CD4-positive, alpha-beta T cell treated with Interleukin-21 for 1 hour (primary cell): ENCODE measurements around the gene SMAP2.
"Not testable (repeated sequence)": the region's sequence is repeated elsewhere in the genome, so short reads cannot be mapped to it uniquely, and the experiment has no call there.

ENCODE experiments used
- DNase-seq: peaks from one replicate; pipeline ENCODE4 v3.0.0-alpha.2; 2020

SMAP2 gene

GRCh38 chr1:40373323-40374283 is at the start of gene SMAP2:
Gene SMAP2, plus strand, starts transcription at chr1:40373727. Its CDS starts 394 bp downstream, at chr1:40374121.
- DNase-seq: peak; percentile 96

- not testable (repeated sequence) for DNase-seq
These were observed 42.1 kb upstream of the SMAP2 start for GRCh38 chr1:40331403-40331802.

GRCh38 chr1:40332695-40333094 is 40.8 kb upstream of the SMAP2 start:
- DNase-seq: no peak

GRCh38 chr1:40337443-40337842 is 36.1 kb upstream of the SMAP2 start:
- no peak for DNase-seq

- DNase-seq: peak; percentile 92
These were observed 34.6 kb upstream of the SMAP2 start for GRCh38 chr1:40338745-40339419.

- no peak for DNase-seq
These were observed 33.9 kb upstream of the SMAP2 start for GRCh38 chr1:40339420-40340323.

- DNase-seq: no peak
These were observed 31.8 kb upstream of the SMAP2 start for GRCh38 chr1:40341491-40342380.

GRCh38 chr1:40342381-40342717 is 31.2 kb upstream of the SMAP2 start:
- DNase-seq: peak; percentile 24

- DNase-seq: peak; percentile 26
These were observed 28.9 kb upstream of the SMAP2 start for GRCh38 chr1:40344597-40344996.

GRCh38 chr1:40350391-40350790 is 23.1 kb upstream of the SMAP2 start:
- no peak for DNase-seq

- no peak for DNase-seq
These were observed 22.4 kb upstream of the SMAP2 start for GRCh38 chr1:40351124-40351523.

- no peak for DNase-seq
These were observed 21.4 kb upstream of the SMAP2 start for GRCh38 chr1:40352126-40352525.

GRCh38 chr1:40353082-40353481 is 20.4 kb upstream of the SMAP2 start:
- DNase-seq: no peak

- no peak for DNase-seq
These were observed 15.9 kb upstream of the SMAP2 start for GRCh38 chr1:40357625-40358024.

GRCh38 chr1:40360631-40361030 is 12.9 kb upstream of the SMAP2 start:
- DNase-seq: no peak

GRCh38 chr1:40361201-40361600 is 12.3 kb upstream of the SMAP2 start:
- DNase-seq: no peak

GRCh38 chr1:40361637-40362036 is 11.9 kb upstream of the SMAP2 start:
- DNase-seq: no peak

- no peak for DNase-seq
These were observed 11.3 kb upstream of the SMAP2 start for GRCh38 chr1:40362199-40362598.

GRCh38 chr1:40362699-40363098 is 10.8 kb upstream of the SMAP2 start:
- DNase-seq: no peak

- DNase-seq: no peak
These were observed 9.8 kb upstream of the SMAP2 start for GRCh38 chr1:40363721-40364120.

GRCh38 chr1:40371707-40372258 is 1.7 kb upstream of the SMAP2 start:
- DNase-seq: no peak
